PC-3 (cell line): ENCODE measurements around the gene NANOS3. TPM values are rescaled to one million over a fixed set of nuclear protein-coding genes. Genes with fewer than 3 reads are reported as not detected.

Source experiments
- ATAC-seq: fragments of 200-7000 bp; cut with Tn5 transposase; 2 replicates; pipeline ENCODE4 v1.9.1; 2020; ENCODE audit warnings: mild to moderate bottlenecking, moderate library complexity
- BruUV-seq: library from RNA; stranded (reverse); fragments of 400-500 nt; replicated peaks from 2 replicates; lab custom pipeline; 2021; lab: Mats Ljungman, UMichigan
- CTCF ChIA-PET: fragments of 300-600 bp; sonication (Branson Sonifier 250); formaldehyde crosslinking; loops from one replicate; lab custom pipeline; 2022; ENCODE audit warnings: antibody characterized with exemption; lab: Charles Lee
- POLR2A ChIA-PET: fragments of 300-600 bp; sonication (Branson Sonifier 250); formaldehyde crosslinking; loops from one replicate; lab custom pipeline; 2022; ENCODE audit warnings: antibody characterized with exemption; ENCODE audit not compliant: unreplicated experiment; lab: Charles Lee
- DNase-seq: peaks from one replicate; pipeline ENCODE4 v3.0.0-alpha.2; 2015
- H2AFZ ChIP-seq: fragments of 300-600 bp; sonication (generic); 2 replicates; pipeline ENCODE4 v1.6.0; 2016; ENCODE audit warnings: antibody characterized with exemption, low read length
- H3F3A ChIP-seq: fragments of 300-600 bp; sonication (generic); one replicate; pipeline ENCODE4 v1.6.0; 2017; ENCODE audit warnings: antibody characterized with exemption, low read length, control low read depth, mild to moderate bottlenecking; ENCODE audit not compliant: unreplicated experiment
- H3K27ac ChIP-seq: fragments of 300-600 bp; sonication (generic); 2 replicates; pipeline ENCODE4 v1.5.1; 2016; ENCODE audit warnings: mild to moderate bottlenecking, low read length
- H3K27me3 ChIP-seq: fragments of 300-600 bp; sonication (generic); 2 replicates; pipeline ENCODE4 v1.6.1; 2016; ENCODE audit warnings: low read length, mixed read lengths
- H3K36me3 ChIP-seq: fragments of 300-600 bp; sonication (generic); 2 replicates; pipeline ENCODE4 v1.6.1; 2016; ENCODE audit warnings: low read depth, mixed run types, low read length, mixed read lengths
- H3K4me1 ChIP-seq: fragments of 300-600 bp; sonication (generic); 2 replicates; pipeline ENCODE4 v1.5.1; 2016; ENCODE audit warnings: low read length; ENCODE audit not compliant: insufficient read depth
- H3K4me2 ChIP-seq: fragments of 300-600 bp; sonication (generic); 2 replicates; pipeline ENCODE4 v1.6.0; 2016; ENCODE audit warnings: low read length
- H3K4me3 ChIP-seq: fragments of 300-600 bp; sonication (generic); 2 replicates; pipeline ENCODE4 v1.5.1; 2016; ENCODE audit warnings: mild to moderate bottlenecking, low read length, mixed read lengths
- H3K79me2 ChIP-seq: fragments of 300-600 bp; sonication (generic); 2 replicates; pipeline ENCODE4 v1.6.1; 2017; ENCODE audit warnings: low read length, mixed read lengths
- H3K9ac ChIP-seq: fragments of 300-600 bp; sonication (generic); 2 replicates; pipeline ENCODE4 v1.6.0; 2016; ENCODE audit warnings: mild to moderate bottlenecking, low read length
- H3K9me2 ChIP-seq: fragments of 300-600 bp; sonication (generic); replicated peaks from 2 replicates; pipeline ENCODE4 v1.6.1; 2016; ENCODE audit warnings: mixed run types, low read length, mixed read lengths
- H3K9me3 ChIP-seq: fragments of 300-600 bp; sonication (generic); 2 replicates; pipeline ENCODE4 v1.6.1; 2016; ENCODE audit warnings: low read length, mixed read lengths
- H4K20me1 ChIP-seq: fragments of 300-600 bp; sonication (generic); 2 replicates; pipeline ENCODE4 v1.6.1; 2016; ENCODE audit warnings: low read length, mixed read lengths
- EZH2 ChIP-seq: fragments of 300-600 bp; sonication (generic); IDR thresholded peaks from one replicate; pipeline ENCODE4 v1.6.1; 2017; ENCODE audit warnings: antibody characterized with exemption, mild to moderate bottlenecking, low read length; ENCODE audit not compliant: unreplicated experiment
- EZH2phosphoT487 ChIP-seq: fragments of 300-600 bp; sonication (generic); IDR thresholded peaks from 2 replicates; pipeline ENCODE4 v1.6.1; 2018; ENCODE audit warnings: mild to moderate bottlenecking, antibody characterized with exemption, low read length, borderline replicate concordance
- intact Hi-C: fragments of 100-400 bp; cut with micrococcal nuclease; formaldehyde crosslinking; loops from 2 replicates; pipeline ENCODE4 v1.9.0; 2023
- total RNA-seq: library from RNA; depleted of rRNA; stranded (reverse); fragments of >200 nt; gene quantifications from 2 replicates; pipeline ENCODE4 v1.2.3, GENCODE V29; 2014
- TF ChIP-seq, protein P1 (sequence below): fragments of 300-600 bp; sonication (generic); conservative IDR thresholded peaks from 2 replicates; pipeline ENCODE4 v1.5.1; 2017; ENCODE audit warnings: antibody characterized with exemption, low read depth, mild to moderate bottlenecking, low read length

Gene NANOS3
- total RNA-seq, 1 experiment from 2014 or later: 1.7 TPM

DNA sequence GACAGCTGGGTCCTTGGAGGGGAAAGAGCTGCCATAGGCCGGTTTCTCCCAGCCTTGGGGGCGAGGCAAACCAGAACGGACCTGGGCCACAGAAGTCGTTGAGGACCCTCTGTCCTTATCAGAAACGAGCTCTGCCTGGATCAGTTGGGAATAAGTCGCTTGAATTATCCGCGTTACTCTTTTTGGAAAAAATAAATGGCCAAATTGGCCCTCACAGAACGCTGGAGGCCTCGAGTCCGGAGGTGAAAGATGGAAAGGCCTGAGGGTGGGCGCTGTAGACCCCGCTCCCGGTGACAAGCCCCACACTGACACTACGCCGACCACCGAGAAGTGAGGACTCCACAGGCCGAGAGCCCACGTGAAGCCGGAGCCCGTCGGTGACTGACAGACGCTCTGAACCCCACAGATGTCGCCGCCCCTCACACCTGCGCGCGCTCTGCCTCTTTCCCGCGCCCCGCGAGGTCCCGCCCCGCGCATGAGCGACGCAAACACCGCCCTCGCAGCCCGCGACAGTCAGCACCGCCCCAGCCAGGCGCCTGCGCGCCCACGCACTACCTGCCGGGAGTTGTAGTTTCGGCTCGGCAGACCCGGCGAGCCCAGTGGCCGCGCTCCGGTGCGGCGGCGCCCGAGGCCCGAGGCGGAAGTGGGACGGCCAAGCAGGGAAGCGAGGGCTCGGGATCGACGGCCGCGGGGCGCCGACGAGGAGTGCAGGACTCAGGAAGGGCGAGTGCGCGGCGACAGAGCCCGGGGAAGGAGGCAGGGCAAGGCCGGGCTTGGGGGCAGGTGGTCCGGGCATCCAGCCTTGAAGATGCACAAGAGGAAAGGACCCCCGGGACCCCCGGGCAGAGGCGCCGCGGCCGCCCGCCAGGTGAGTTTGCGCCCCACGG, 28.9 kb downstream of the NANOS3 start, which contains the start of the genes BRME1 and CC2D1A:
Gene BRME1 (minus strand): TSS at position 484 of the 887 bp plus-strand sequence. CDS start 1,225 bp downstream, outside the sequence.
Gene CC2D1A (plus strand): TSS at position 568 of the 887 bp plus-strand sequence. CDS start 241 bp downstream, at position 809.
- ATAC-seq (peak; percentile 99), DNase-seq (peak; percentile 94)
- Histone ChIP-seq H3K4me3 (peak within 1 kb of the TSS; percentile 81), H3K9me3 (no peaks in the 10 kb centered on the region), H3K36me3 (peaks cover 2% of the 10 kb centered on the region; the same call in 1 of the 2 replicates), H3K9me2 (no peaks in the 10 kb centered on the region), H3K27ac (no peak within 1 kb of the TSS), H3K4me2 (peak within 1 kb of the TSS; percentile 83), H3K4me1 (peaks cover 11% of the 10 kb centered on the region), H3F3A (no peaks in the 10 kb centered on the region), H3K27me3 (no peaks in the 10 kb centered on the region), H3K79me2 (peaks cover 11% of the 10 kb centered on the region), H3K9ac (peak within 1 kb of the TSS; percentile 79), H4K20me1 (no peaks in the 10 kb centered on the region), H2AFZ (peak within 1 kb of the TSS; percentile 93)
- ChIA-PET CTCF (no interaction called here), POLR2A (no interaction called here)
- TSS peak; percentile 76 for BruUV-seq
- TF ChIP-seq EZH2: no peak
- TF ChIP-seq, protein P1, sequence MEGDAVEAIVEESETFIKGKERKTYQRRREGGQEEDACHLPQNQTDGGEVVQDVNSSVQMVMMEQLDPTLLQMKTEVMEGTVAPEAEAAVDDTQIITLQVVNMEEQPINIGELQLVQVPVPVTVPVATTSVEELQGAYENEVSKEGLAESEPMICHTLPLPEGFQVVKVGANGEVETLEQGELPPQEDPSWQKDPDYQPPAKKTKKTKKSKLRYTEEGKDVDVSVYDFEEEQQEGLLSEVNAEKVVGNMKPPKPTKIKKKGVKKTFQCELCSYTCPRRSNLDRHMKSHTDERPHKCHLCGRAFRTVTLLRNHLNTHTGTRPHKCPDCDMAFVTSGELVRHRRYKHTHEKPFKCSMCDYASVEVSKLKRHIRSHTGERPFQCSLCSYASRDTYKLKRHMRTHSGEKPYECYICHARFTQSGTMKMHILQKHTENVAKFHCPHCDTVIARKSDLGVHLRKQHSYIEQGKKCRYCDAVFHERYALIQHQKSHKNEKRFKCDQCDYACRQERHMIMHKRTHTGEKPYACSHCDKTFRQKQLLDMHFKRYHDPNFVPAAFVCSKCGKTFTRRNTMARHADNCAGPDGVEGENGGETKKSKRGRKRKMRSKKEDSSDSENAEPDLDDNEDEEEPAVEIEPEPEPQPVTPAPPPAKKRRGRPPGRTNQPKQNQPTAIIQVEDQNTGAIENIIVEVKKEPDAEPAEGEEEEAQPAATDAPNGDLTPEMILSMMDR: no peak
- no peak for TF ChIP-seq EZH2phosphoT487
- intact Hi-C loops: loop anchor here (1.0 to 2.0 kb wide), 2 partner anchors 25 to 46 kb away; partner anchors contain the start of gene DCAF15

DNA sequence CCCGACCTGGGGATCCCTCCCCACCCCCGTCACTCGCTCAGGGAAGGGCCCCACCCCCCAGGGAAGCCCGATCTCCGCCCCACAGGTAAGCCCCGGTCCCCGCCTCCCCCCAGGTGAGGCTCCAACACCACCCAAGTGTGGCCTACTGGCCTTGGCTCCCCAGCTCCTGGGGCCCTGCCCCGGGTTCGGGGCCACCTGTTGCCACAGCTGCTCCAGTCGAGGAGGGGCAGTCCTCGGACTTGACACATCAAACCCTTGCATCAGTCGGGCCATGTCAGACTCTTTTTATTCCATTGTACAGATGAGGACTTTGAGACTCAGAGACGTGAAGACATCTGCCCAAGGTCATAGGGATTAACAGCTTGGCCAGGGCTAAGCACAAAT, 29.6 kb downstream of the NANOS3 start:
- Histone ChIP-seq H3K9me3 (no peaks in the 10 kb centered on the region), H3K4me3 (peak overlapping the region; percentile 81), H3K9me2 (no peaks in the 10 kb centered on the region), H4K20me1 (no peaks in the 10 kb centered on the region), H3K4me2 (peak overlapping the region; percentile 83), H3K36me3 (peaks cover 3% of the 10 kb centered on the region; the same call in 1 of the 2 replicates), H3K27ac (no peak overlapping the region), H3K27me3 (no peaks in the 10 kb centered on the region), H3F3A (no peaks in the 10 kb centered on the region), H3K79me2 (peaks cover 11% of the 10 kb centered on the region), H2AFZ (peak overlapping the region; percentile 93), H3K4me1 (peaks cover 11% of the 10 kb centered on the region), H3K9ac (peak overlapping the region; percentile 79)
- intact Hi-C loops: loop anchor here (1.0 to 2.0 kb wide), 2 partner anchors 26 to 46 kb away; partner anchors contain the start of gene DCAF15
- CTCF ChIA-PET: no interaction called here
- TF ChIP-seq EZH2 (no peak), EZH2phosphoT487 (no peak)
- TF ChIP-seq, protein P1: no peak
- DNase-seq (peak; percentile 43), ATAC-seq (peak; percentile 56)
- POLR2A ChIA-PET: no interaction called here
- BruUV-seq: no TSS peak
